GM13977 (cell line): Measurements from ENCODE around the gene JUND.

Source experiments
- DNase-seq: peaks from one replicate; pipeline ENCODE4 v3.0.0; 2012; ENCODE audit warnings: low spot score
- CTCF ChIP-seq: IDR thresholded peaks from 2 replicates; pipeline ENCODE4 v1.5.1; 2012; ENCODE audit warnings: mild to moderate bottlenecking, control low read depth; ENCODE audit not compliant: insufficient read depth; ENCODE audit errors: extremely low read depth, missing control alignments
- in situ Hi-C: fragments of 300-500 bp; cut with MboI; formaldehyde crosslinking; loops from one replicate; pipeline ENCODE4 v1.12.0; 2022; ENCODE audit warnings: low sequenced_read_pairs, low pct_unique_long_range_greater_than_20kb, mixed read lengths, inconsistent platforms; ENCODE audit not compliant: unreplicated experiment

JUND gene

GRCh38 chr19:18292462-18292809, 11.0 kb upstream of the JUND start:
- TF ChIP-seq CTCF: no peak
- DNase-seq: no peak
- in situ Hi-C loops: no loop called here

- in situ Hi-C loops: no loop called here
- TF ChIP-seq CTCF: no peak
- DNase-seq: peak; percentile 93
Measured at GRCh38 chr19:18291590-18292461, 10.4 kb upstream of the JUND start.

DNA sequence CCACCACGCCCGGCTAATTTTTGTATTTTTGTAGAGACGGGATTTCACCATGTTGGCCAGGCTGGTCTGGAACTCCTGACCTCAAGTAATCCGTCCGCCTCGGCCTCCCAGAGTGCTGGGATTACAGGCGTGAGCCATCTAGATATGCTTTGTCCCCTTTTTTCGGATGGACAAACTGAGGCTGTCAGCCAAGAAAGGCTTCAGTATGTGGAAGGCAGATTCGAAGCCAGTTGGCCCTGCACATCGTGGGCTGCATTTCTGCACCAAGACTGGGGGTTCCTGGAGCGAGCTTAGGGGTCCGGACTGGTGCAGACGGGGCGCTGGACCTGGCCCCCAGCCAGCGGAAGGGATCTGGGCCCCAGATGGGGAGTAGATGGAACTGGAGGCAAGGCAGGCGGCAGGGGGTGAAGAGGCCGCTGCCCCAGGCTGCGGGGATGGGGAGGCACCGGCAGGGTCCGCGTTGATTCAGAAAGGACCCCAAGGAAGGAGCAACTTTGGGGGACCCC, 9.7 kb upstream of the JUND start:
- no peak for DNase-seq
- in situ Hi-C loops: no loop called here
- TF ChIP-seq CTCF: no peak

- in situ Hi-C loops: no loop called here
- TF ChIP-seq CTCF: no peak
- peak; percentile 88 for DNase-seq
Measured at GRCh38 chr19:18290302-18291018, 9.0 kb upstream of the JUND start.

DNA sequence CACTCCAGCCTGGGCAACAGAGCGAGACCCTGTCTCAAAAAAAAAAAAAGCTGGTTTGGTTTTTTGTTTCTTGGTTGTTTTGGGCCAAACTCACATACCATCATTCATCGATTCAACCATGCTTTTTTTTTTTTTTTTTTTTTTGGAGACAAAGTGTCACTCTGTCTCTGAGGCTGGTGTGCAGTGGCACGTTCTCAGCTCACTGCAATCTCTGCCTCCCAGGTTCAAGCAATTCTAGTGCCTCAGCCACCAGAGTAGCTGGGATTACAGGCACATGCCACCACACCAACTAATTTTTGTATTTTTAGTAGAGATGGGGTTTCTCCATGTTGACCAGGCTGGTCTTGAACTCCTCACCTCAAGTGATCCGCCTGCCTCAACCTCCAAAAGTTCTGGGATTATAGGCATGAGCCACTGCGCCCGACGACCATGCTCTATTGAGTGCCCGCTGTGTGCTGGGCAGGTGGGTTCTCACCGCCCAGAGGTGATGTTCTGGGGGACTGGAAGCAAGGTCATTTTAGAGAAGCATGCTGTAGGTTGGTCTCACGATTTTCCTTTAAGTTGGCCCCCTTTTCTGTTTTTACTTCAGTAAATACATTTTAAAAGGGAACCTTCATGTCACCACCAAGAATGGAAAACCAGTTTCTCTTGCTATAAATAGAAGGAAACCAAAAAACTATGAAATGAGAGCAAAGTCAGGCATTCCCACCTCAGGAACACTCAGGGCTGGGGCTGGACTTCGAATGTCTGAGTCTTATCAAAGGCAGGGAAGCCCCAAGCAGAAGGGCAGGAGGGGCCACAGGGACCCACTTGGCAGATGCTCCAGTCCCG, 8.3 kb upstream of the JUND start:
- no peak for DNase-seq
- in situ Hi-C loops: no loop called here
- no peak for TF ChIP-seq CTCF
